Hepatocyte (in vitro differentiated cells): ENCODE data around the gene MRPL48. TPM values are rescaled to one million over a fixed set of nuclear protein-coding genes. Genes with fewer than 3 reads are reported as not detected.
A peak's percentile ranks its signal among the peaks of the same experiment; 100 is the strongest.
"Not testable (repeated sequence)": the region's sequence is repeated elsewhere in the genome, so short reads cannot be mapped to it uniquely, and the experiment has no call there.

Experiments
- DNase-seq: peaks from one replicate; pipeline ENCODE4 v3.0.0-alpha.2; 2016; ENCODE audit warnings: low spot score
- H2AFZ ChIP-seq: fragments of 200-600 bp; sonication (generic); 2 replicates; pipeline ENCODE4 v1.6.0; 2016; ENCODE audit warnings: antibody characterized with exemption, mild to moderate bottlenecking
- H3K27ac ChIP-seq: fragments of 200-600 bp; sonication (generic); 2 replicates; pipeline ENCODE4 v1.5.1; 2016; ENCODE audit warnings: mild to moderate bottlenecking
- H3K27me3 ChIP-seq: fragments of 200-600 bp; sonication (generic); 2 replicates; pipeline ENCODE4 v1.6.1; 2016
- H3K36me3 ChIP-seq: fragments of 200-600 bp; sonication (generic); replicated peaks from 2 replicates; pipeline ENCODE4 v1.5.1; 2016; ENCODE audit warnings: low read depth; ENCODE audit not compliant: insufficient read depth
- H3K4me1 ChIP-seq: fragments of 200-600 bp; sonication (generic); 2 replicates; pipeline ENCODE4 v1.5.1; 2016; ENCODE audit warnings: mild to moderate bottlenecking, moderate library complexity; ENCODE audit not compliant: insufficient read depth
- H3K4me2 ChIP-seq: fragments of 200-600 bp; sonication (generic); 2 replicates; pipeline ENCODE4 v1.6.0; 2016
- H3K4me3 ChIP-seq: fragments of 200-600 bp; sonication (generic); 2 replicates; pipeline ENCODE4 v1.5.1; 2016; ENCODE audit warnings: mild to moderate bottlenecking
- H3K79me2 ChIP-seq: fragments of 200-600 bp; sonication (generic); 2 replicates; pipeline ENCODE4 v1.6.0; 2017; ENCODE audit warnings: mild to moderate bottlenecking
- H3K9me2 ChIP-seq: fragments of 200-600 bp; sonication (generic); replicated peaks from 2 replicates; pipeline ENCODE4 v1.6.0; 2017; ENCODE audit warnings: mild to moderate bottlenecking; ENCODE audit not compliant: insufficient read depth
- H3K9me3 ChIP-seq: fragments of 200-600 bp; sonication (generic); 2 replicates; pipeline ENCODE4 v1.5.1; 2016; ENCODE audit warnings: low read depth, mild to moderate bottlenecking
- H4K20me1 ChIP-seq: fragments of 200-600 bp; sonication (generic); 2 replicates; pipeline ENCODE4 v1.6.0; 2016; ENCODE audit warnings: mild to moderate bottlenecking; ENCODE audit not compliant: insufficient read depth, poor library complexity, severe bottlenecking
- EZH2 ChIP-seq: fragments of 200-600 bp; sonication (generic); IDR thresholded peaks from 2 replicates; pipeline ENCODE4 v1.6.1; 2016; ENCODE audit warnings: antibody characterized with exemption, mild to moderate bottlenecking, borderline replicate concordance
- EZH2phosphoT487 ChIP-seq: fragments of 200-600 bp; sonication (generic); IDR thresholded peaks from one replicate; pipeline ENCODE4 v1.6.1; 2018; ENCODE audit warnings: antibody characterized with exemption, mild to moderate bottlenecking, low read depth, moderate library complexity; ENCODE audit not compliant: unreplicated experiment, severe bottlenecking
- whole genome bisulfite sequencing: methylation state at CpG from one replicate; pipeline ENCODE4 v1.1.6; 2016; ENCODE audit warnings: low lambda C conversion rate; ENCODE audit errors: missing lambda C conversion rate; 5-methylcytosine and 5-hydroxymethylcytosine counted together
- polyA plus RNA-seq: library from polyadenylated mRNA; unstranded; fragments of >200 nt; fragmentation: Nextera tagmentation; extraction: Ambion mirVana; gene quantifications from 2 replicates; pipeline ENCODE4 v1.2.1, GENCODE V29; 2016
- total RNA-seq: library from RNA; depleted of rRNA; stranded (reverse); fragments of >200 nt; gene quantifications from 2 replicates; pipeline ENCODE4 v1.2.3, GENCODE V29; 2014
- TF ChIP-seq, protein P1 (sequence below): fragments of 200-600 bp; sonication (generic); IDR thresholded peaks from 2 replicates; pipeline ENCODE4 v1.5.1; 2016; ENCODE audit warnings: antibody characterized with exemption, mild to moderate bottlenecking; ENCODE audit not compliant: poor library complexity

Gene MRPL48
- total and polyA plus RNA-seq, 2 experiments from 2014 or later: 25.9 to 59.1 TPM

GRCh38 chr11:73762732-73763131 is 24.9 kb upstream of the MRPL48 start:
- Histone ChIP-seq H3K4me1 (peaks cover 14% of the 10 kb centered on the region), H3K4me3 (no peak overlapping the region), H3K9me3 (no peaks in the 10 kb centered on the region), H4K20me1 (peaks cover 19% of the 10 kb centered on the region), H3K27ac (no peak overlapping the region), H2AFZ (no peak overlapping the region), H3K9me2 (no peaks in the 10 kb centered on the region), H3K36me3 (no peaks in the 10 kb centered on the region), H3K4me2 (no peak overlapping the region), H3K79me2 (peaks cover 28% of the 10 kb centered on the region), H3K27me3 (no peaks in the 10 kb centered on the region)
- DNase-seq: no peak
- TF ChIP-seq EZH2 (no peak), EZH2phosphoT487 (no peak)
- TF ChIP-seq, protein P1, sequence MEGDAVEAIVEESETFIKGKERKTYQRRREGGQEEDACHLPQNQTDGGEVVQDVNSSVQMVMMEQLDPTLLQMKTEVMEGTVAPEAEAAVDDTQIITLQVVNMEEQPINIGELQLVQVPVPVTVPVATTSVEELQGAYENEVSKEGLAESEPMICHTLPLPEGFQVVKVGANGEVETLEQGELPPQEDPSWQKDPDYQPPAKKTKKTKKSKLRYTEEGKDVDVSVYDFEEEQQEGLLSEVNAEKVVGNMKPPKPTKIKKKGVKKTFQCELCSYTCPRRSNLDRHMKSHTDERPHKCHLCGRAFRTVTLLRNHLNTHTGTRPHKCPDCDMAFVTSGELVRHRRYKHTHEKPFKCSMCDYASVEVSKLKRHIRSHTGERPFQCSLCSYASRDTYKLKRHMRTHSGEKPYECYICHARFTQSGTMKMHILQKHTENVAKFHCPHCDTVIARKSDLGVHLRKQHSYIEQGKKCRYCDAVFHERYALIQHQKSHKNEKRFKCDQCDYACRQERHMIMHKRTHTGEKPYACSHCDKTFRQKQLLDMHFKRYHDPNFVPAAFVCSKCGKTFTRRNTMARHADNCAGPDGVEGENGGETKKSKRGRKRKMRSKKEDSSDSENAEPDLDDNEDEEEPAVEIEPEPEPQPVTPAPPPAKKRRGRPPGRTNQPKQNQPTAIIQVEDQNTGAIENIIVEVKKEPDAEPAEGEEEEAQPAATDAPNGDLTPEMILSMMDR: no peak

- no peak for DNase-seq
- no peaks in the 10 kb centered on the region for H3K9me3 ChIP-seq
- no peaks in the 10 kb centered on the region for H3K79me2 ChIP-seq
- WGBS: 88% methylated on average over 1 of the region's 1 CpG
- no peak overlapping the region for H3K4me2 ChIP-seq
- H3K36me3 ChIP-seq: no peaks in the 10 kb centered on the region
- TF ChIP-seq EZH2: no peak
- TF ChIP-seq, protein P1: no peak
- no peak for TF ChIP-seq EZH2phosphoT487
- H4K20me1 ChIP-seq: no peaks in the 10 kb centered on the region
- no peak overlapping the region for H2AFZ ChIP-seq
- no peaks in the 10 kb centered on the region for H3K9me2 ChIP-seq
- H3K4me1 ChIP-seq: no peaks in the 10 kb centered on the region
- no peak overlapping the region for H3K4me3 ChIP-seq
- H3K27ac ChIP-seq: no peak overlapping the region
- H3K27me3 ChIP-seq: no peaks in the 10 kb centered on the region
These were observed 20.9 kb upstream of the MRPL48 start for GRCh38 chr11:73766763-73767162.

DNA sequence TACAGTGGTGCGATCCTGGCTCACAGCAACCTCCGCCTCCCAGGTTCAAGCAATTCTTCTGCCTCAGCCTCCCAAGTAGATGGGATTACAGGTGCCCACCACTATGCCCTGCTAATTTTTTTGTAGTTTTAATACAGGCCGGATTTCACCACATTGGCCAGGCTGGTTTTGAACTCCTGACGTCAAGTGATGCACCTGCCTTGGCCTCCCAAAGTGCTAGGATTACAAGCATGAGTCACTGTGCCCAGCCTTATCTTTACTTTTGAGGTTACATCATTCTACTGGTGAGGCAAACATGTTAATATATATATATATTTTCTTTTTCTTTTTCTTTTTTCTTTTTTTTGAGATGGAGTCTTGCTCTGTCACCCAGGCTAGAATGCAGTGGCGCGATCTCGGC is 16.9 kb upstream of the MRPL48 start:
- DNase-seq, H4K20me1 ChIP-seq, H3K9me2 ChIP-seq, H3K36me3 ChIP-seq, H3K4me1 ChIP-seq, H3K4me2 ChIP-seq, H3K79me2 ChIP-seq, H3K27me3 ChIP-seq, H2AFZ ChIP-seq, H3K27ac ChIP-seq, H3K4me3 ChIP-seq, H3K9me3 ChIP-seq: not testable (repeated sequence)
- 94% methylated on average over 7 of the region's 7 CpGs for WGBS

- H3K9me2 ChIP-seq: no peaks in the 10 kb centered on the region
- peak; percentile 99 for DNase-seq
- H3K4me3 ChIP-seq: peak overlapping the region; percentile 38
- no peaks in the 10 kb centered on the region for H4K20me1 ChIP-seq
- TF ChIP-seq, protein P1: no peak
- TF ChIP-seq EZH2: no peak
- no peak for TF ChIP-seq EZH2phosphoT487
- H3K27me3 ChIP-seq: no peaks in the 10 kb centered on the region
- no peaks in the 10 kb centered on the region for H3K79me2 ChIP-seq
- H3K36me3 ChIP-seq: no peaks in the 10 kb centered on the region
- no peaks in the 10 kb centered on the region for H3K9me3 ChIP-seq
- H3K4me1 ChIP-seq: no peaks in the 10 kb centered on the region
- peak overlapping the region; percentile 69 for H3K4me2 ChIP-seq
- WGBS: 2% methylated on average over 28 of the region's 30 CpGs
- H2AFZ ChIP-seq: peak overlapping the region; percentile 64
- H3K27ac ChIP-seq: peak overlapping the region; percentile 97
These were observed 8.4 kb upstream of the MRPL48 start for GRCh38 chr11:73779084-73779902.
